SU-DHL-6 (cell line): ENCODE measurements around the gene AARS2.

Source experiments
- EZH2phosphoT487 ChIP-seq: fragments of 200-600 bp; sonication (generic), shearing (Covaris generic); conservative IDR thresholded peaks from 2 replicates; pipeline ENCODE4 v1.6.1; 2018; ENCODE audit warnings: mild to moderate bottlenecking, antibody characterized with exemption, low read length, moderate library complexity, mixed read lengths
- TF ChIP-seq, protein P1 (sequence below): fragments of 200-600 bp; sonication (generic); IDR thresholded peaks from one replicate; pipeline ENCODE4 v1.5.1; 2017; ENCODE audit warnings: antibody characterized with exemption, mild to moderate bottlenecking, low read length, moderate library complexity; ENCODE audit not compliant: insufficient read depth, poor library complexity, severe bottlenecking

DNA sequence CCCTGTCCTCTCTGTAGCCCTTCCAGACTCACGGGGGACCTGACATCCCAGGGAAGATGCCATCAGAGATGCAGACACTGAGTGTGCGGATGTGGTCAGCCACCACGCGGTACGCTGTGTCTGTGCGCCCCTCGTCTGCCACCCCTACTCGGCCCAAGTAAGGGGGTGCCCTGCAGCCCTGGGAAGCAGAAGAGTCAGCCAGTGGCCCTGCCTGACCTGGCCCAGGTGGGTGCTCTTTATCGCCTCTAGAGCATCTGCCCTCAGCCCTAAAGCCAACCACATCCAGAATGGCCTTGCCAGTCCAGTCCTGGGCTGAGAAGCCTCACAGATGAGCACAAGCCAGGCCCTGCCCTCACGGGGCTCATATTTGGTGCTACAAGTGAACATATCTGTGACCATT is 5.9 kb downstream of the AARS2 start:
- TF ChIP-seq, protein P1, sequence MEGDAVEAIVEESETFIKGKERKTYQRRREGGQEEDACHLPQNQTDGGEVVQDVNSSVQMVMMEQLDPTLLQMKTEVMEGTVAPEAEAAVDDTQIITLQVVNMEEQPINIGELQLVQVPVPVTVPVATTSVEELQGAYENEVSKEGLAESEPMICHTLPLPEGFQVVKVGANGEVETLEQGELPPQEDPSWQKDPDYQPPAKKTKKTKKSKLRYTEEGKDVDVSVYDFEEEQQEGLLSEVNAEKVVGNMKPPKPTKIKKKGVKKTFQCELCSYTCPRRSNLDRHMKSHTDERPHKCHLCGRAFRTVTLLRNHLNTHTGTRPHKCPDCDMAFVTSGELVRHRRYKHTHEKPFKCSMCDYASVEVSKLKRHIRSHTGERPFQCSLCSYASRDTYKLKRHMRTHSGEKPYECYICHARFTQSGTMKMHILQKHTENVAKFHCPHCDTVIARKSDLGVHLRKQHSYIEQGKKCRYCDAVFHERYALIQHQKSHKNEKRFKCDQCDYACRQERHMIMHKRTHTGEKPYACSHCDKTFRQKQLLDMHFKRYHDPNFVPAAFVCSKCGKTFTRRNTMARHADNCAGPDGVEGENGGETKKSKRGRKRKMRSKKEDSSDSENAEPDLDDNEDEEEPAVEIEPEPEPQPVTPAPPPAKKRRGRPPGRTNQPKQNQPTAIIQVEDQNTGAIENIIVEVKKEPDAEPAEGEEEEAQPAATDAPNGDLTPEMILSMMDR, result no peak
- no peak for TF ChIP-seq EZH2phosphoT487
